ENCODE results near the gene BTK. TPM values are rescaled to one million over a fixed set of nuclear protein-coding genes. Genes with fewer than 3 reads are reported as not detected.

BTK gene
- total and polyA plus RNA-seq, 9 of the 15 experiments (the other 6 are each of a cell fraction or from before 2014, with no cell fraction given): 14.9 to 93.4 (median 65.2) TPM

- TF ChIP-seq ZNF436 (CRISPR knock-in tag; IDR thresholded peaks at IDR 0.05): no peak
- no peak for TF ChIP-seq SMC3 (conservative IDR thresholded peaks at IDR 0.05; ENCODE audit: insufficient read depth, low read depth, low read length)
- TF ChIP-seq SPI1 (IDR thresholded peaks at IDR 0.05; ENCODE audit: borderline replicate concordance, low read depth, low read length): peak; percentile 82; the same call in 1 of the 2 replicates
- no peak for TF ChIP-seq PTRF (tag; IDR thresholded peaks at IDR 0.05)
- TF ChIP-seq GATAD2A (IDR thresholded peaks at IDR 0.05): no peak
- no peak for TF ChIP-seq KLF16 (IDR thresholded peaks at IDR 0.05)
- no peak for TF ChIP-seq PYGO2 (tag; IDR thresholded peaks at IDR 0.05)
Observed at GRCh38 chrX:101407748-101408531, 21.9 kb upstream of the BTK start, which contains the start of the genes GLA and HNRNPH2 (continued).

DNA sequence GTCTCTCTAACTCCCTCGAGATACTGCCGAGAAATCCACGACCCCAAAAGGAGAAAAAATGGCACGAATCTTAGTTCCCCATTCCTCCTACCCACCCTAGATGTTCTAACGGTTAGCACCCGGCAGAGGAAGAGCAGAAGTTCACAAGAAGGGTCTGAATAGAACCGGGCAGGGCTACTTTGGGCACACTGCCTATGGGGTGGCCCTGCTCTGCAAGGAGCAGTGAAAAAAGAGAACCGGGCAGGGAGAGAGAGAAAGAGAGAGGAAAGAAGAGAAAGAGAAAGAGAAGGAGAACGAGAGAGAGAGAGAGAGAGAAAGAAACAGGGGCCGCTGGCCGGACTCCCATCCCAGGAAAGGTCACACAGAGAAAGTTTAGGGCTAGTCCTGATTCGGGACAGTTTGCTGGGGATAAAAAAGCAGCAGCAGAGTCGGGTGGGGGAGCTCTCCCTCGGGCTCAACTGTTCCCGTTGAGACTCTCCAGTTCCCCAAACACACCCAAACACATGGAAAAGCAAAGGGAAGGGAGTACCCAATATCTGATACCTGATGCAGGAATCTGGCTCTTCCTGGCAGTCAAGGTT is 21.3 kb upstream of the BTK start:
- H3K27me3 ChIP-seq (ENCODE audit: control insufficient read depth in 2 of 2, insufficient read depth in 2 of 2, low read length in 2 of 2): no peaks in the 10 kb centered on the region
- DNase-seq (ENCODE audit: extremely low read depth in 1 of 4, low spot score in 3 of 4) (no peak), ATAC-seq (peak; percentile 20), FAIRE-seq (no peak)
- no peaks in the 10 kb centered on the region for H3K9me1 ChIP-seq (ENCODE audit: control insufficient read depth, insufficient read depth, low read length)
- CTCF ChIA-PET (ENCODE audit: low intra/inter-chr PET ratio): no interaction called here
- peak overlapping the region; percentile 97 for H3K27ac ChIP-seq (ENCODE audit: extremely low read depth, low read depth, low read length)
- peak overlapping the region; percentile 92 for H3K9ac ChIP-seq (ENCODE audit: insufficient read depth in 1 of 2, low read depth in 2 of 2, low read length in 2 of 2)
- in situ Hi-C loops (cut with MboI): no loop called here
- H3K79me2 ChIP-seq (ENCODE audit: control insufficient read depth, insufficient read depth, low read length): peaks cover 72% of the 10 kb centered on the region
- H4K20me1 ChIP-seq (replicated peaks; ENCODE audit: control insufficient read depth, insufficient read depth, low read length): no peaks in the 10 kb centered on the region
- no TSS peak for BruUV-seq (replicated peaks)
- WGBS (ENCODE audit: insufficient coverage, low coverage, missing lambda C conversion rate): 2% methylated on average over 9 of the region's 15 CpGs
- peak overlapping the region; percentile 71 for H3K4me3 ChIP-seq
- intact Hi-C loops (cut with micrococcal nuclease): loop anchor here (5.0 kb wide), 1 partner anchor 60 kb away; the partner anchor contains the start of gene TIMM8A
- no peaks in the 10 kb centered on the region; a peak in 1 of 5 replicates for H3K4me1 ChIP-seq (replicated peaks in 1 of 2; ENCODE audit: control insufficient read depth in 2 of 2, insufficient read depth in 2 of 2, low read length in 2 of 2)
- no peaks in the 10 kb centered on the region for H3K9me3 ChIP-seq (replicated peaks; ENCODE audit: control insufficient read depth, insufficient read depth, low read depth, low read length)
- peaks cover 24% of the 10 kb centered on the region; the same call in 2 of the 3 replicates for H3K36me3 ChIP-seq (ENCODE audit: control insufficient read depth, insufficient read depth, low read length)
- peak overlapping the region; percentile 94 for H3K4me2 ChIP-seq (ENCODE audit: insufficient read depth, low read length)
- peak overlapping the region; percentile 89 for H2AFZ ChIP-seq (ENCODE audit: low read depth, low read length)
- POLR2A ChIA-PET: interaction anchor here (0.7 to 1.9 kb wide), 4 partner anchors 10 to 1658 kb away, joined by 3 to 20 read pairs (median 8); partner anchors contain the start of gene RPL36A
- TF ChIP-seq ZFP1 (CRISPR knock-in tag; IDR thresholded peaks at IDR 0.05) (peak; percentile 72; the same call in 1 of the 2 replicates), LCOR (CRISPR knock-in tag; IDR thresholded peaks at IDR 0.05) (no peak), OTX1 (CRISPR knock-in tag; IDR thresholded peaks at IDR 0.05) (no peak), THRB (CRISPR knock-in tag; conservative IDR thresholded peaks at IDR 0.05) (no peak), L3MBTL2 (IDR thresholded peaks at IDR 0.05) (no peak), MTA1 (IDR thresholded peaks at IDR 0.05; ENCODE audit: borderline replicate concordance) (no peak), ZNF24 (IDR thresholded peaks at IDR 0.05) (no peak), MYC (IDR thresholded peaks at IDR 0.05; ENCODE audit: low read depth, low read length) (no peak), MYC (CRISPR knock-in tag; IDR thresholded peaks at IDR 0.05; ENCODE audit: borderline replicate concordance, low read depth) (no peak), CHD1 (IDR thresholded peaks at IDR 0.05; ENCODE audit: low read length) (peak; percentile 64), ARID2 (IDR thresholded peaks at IDR 0.05) (0 out of 2 replicates have a peak, but pooled peaks have one; percentile 5), HDAC1 (IDR thresholded peaks at IDR 0.05) (peak in 1 of 2 experiments; percentile 43; a peak in 1 of 4 replicates), SNRNP70 (optimal IDR thresholded peaks at IDR 0.05; ENCODE audit: low read depth, low read length) (no peak), ZNF696 (CRISPR knock-in tag; conservative IDR thresholded peaks at IDR 0.05) (no peak)
